Measurements from ENCODE around the gene CDX1. TPM values are rescaled to one million over a fixed set of nuclear protein-coding genes. Genes with fewer than 3 reads are reported as not detected.

Gene CDX1
- total RNA-seq, 4 donors from 2014 or later: 0.26 to 0.76 TPM; not detected in 2

DNA sequence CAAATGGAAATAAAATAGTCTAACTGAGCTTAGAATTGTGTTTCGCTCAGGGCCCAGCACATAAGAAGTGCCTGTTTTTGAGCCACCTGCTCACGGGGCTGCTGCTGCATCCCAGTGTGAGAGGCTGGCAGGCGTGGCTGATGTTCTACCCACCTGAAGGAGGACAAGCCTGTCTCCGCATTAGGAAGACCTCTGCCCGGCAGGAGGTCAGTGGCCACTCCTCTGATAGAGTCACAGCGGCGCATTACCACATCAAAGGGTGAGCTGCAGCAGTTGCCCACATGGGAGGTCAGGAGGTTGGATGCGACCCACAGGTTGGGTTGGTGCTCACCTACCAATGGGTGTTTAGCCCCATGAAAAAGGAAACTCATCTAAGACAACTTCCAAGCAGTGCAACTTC is 19.6 kb downstream of the CDX1 start:
- WGBS: 100% methylated on average over 8 of the region's 8 CpGs
- Histone ChIP-seq H3K27ac (no peak overlapping the region), H3K4me1 (peaks cover 18% of the 10 kb centered on the region), H3K36me3 (no peaks in the 10 kb centered on the region), H3K9me3 (no peaks in the 10 kb centered on the region), H3K27me3 (peaks cover 32% of the 10 kb centered on the region), H3K4me3 (no peak overlapping the region)
- no peak for DNase-seq (ENCODE audit: low spot score in 2 of 2)
- TF ChIP-seq, protein P1, sequence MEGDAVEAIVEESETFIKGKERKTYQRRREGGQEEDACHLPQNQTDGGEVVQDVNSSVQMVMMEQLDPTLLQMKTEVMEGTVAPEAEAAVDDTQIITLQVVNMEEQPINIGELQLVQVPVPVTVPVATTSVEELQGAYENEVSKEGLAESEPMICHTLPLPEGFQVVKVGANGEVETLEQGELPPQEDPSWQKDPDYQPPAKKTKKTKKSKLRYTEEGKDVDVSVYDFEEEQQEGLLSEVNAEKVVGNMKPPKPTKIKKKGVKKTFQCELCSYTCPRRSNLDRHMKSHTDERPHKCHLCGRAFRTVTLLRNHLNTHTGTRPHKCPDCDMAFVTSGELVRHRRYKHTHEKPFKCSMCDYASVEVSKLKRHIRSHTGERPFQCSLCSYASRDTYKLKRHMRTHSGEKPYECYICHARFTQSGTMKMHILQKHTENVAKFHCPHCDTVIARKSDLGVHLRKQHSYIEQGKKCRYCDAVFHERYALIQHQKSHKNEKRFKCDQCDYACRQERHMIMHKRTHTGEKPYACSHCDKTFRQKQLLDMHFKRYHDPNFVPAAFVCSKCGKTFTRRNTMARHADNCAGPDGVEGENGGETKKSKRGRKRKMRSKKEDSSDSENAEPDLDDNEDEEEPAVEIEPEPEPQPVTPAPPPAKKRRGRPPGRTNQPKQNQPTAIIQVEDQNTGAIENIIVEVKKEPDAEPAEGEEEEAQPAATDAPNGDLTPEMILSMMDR (IDR thresholded peaks at IDR 0.05): no peak
- no peak for TF ChIP-seq EP300 (IDR thresholded peaks at IDR 0.05)

DNA sequence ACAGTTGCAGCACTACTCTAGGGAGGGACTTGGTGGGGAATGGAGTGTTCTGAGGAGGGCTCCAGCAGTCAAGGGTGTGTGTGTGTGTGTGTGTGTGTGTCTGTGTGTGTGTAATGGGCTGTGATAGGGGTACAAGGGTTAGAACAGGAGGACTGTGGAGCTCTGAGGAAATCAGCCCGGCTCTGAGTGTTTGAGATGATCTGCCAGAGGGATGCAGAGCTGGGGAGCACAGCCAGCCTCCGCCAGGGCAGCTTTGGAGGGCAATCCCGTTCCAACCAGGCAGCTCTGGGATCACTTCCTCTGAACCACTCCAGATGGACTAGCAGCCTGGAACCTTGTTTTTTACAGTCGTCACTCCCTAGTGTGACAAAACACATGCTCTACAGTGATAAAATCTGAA is 20.3 kb downstream of the CDX1 start:
- Histone ChIP-seq H3K27ac (no peak overlapping the region), H3K36me3 (no peaks in the 10 kb centered on the region), H3K4me1 (peaks cover 10% of the 10 kb centered on the region), H3K9me3 (no peaks in the 10 kb centered on the region), H3K4me3 (no peak overlapping the region), H3K27me3 (peaks cover 37% of the 10 kb centered on the region)
- 42% methylated on average over 4 of the region's 4 CpGs for WGBS
- DNase-seq (ENCODE audit: low spot score in 2 of 2): no peak
- no peak for TF ChIP-seq POLR2AphosphoS5 (IDR thresholded peaks at IDR 0.05)
- no peak for TF ChIP-seq POLR2A (IDR thresholded peaks at IDR 0.05)
- TF ChIP-seq EP300 (IDR thresholded peaks at IDR 0.05): no peak
- TF ChIP-seq, protein P1 (IDR thresholded peaks at IDR 0.05): no peak

DNA sequence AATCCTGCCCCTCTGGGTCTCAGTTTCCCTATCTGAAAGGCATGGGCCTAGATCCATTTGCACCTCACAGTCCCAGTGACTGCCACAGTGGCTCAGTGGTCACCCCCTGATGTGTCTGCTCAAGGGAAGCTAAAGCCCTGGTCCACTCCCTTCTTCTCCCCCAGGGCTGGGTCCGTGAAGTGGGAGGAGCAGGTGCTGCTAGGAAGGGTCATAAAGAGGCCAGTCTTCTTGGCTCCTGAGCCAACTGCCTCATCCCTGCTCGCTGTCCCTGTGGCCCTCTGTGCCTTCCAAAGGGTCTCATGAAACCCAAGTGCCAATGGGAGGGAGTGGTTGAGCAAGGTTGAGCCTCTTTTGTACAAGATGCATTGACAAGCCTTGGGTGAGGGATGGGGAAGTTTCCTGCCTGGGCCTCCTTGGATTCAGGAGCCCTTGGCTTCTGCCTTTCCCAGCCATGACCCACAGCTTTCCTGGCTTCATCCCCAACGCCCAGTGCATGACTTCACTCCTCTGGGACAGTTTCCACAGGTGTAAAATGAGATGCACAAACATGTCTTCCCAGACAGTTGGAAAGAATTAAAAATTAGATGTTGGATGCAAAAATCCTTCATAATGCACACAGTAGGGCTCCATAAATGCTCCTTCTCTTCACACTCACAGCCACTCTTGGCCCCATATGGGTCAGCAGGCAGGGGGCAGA is 21.7 kb downstream of the CDX1 start:
- H3K36me3 ChIP-seq: no peaks in the 10 kb centered on the region
- WGBS: 77% methylated on average over 3 of the region's 3 CpGs
- DNase-seq (ENCODE audit: low spot score in 2 of 2): no peak
- H3K9me3 ChIP-seq: no peaks in the 10 kb centered on the region
- TF ChIP-seq POLR2AphosphoS5 (IDR thresholded peaks at IDR 0.05): no peak
- no peak overlapping the region for H3K4me3 ChIP-seq
- peaks cover 10% of the 10 kb centered on the region for H3K4me1 ChIP-seq
- no peak overlapping the region for H3K27ac ChIP-seq
- H3K27me3 ChIP-seq: peaks cover 37% of the 10 kb centered on the region

DNA sequence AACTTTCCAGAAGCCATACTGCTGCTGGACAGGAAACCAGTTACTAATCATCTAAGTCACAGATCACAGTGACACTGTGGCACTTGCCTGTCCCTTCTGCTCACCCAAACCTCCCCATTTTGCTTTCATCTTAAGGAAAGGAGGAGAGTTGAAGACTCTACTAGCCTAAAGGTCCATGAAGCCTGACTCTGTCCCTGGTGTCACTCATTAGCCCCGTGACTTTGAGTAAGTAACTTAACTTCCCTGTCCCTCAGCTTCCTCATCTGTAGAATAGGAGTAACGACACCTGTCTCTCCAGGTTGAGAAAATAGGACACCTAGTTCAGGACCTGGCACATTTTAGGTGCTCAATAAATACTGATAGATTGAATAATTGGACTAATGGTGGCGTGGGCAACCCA is 22.7 kb downstream of the CDX1 start:
- no peak for TF ChIP-seq EP300 (IDR thresholded peaks at IDR 0.05)
- TF ChIP-seq, protein P1 (IDR thresholded peaks at IDR 0.05): no peak
- no peak for TF ChIP-seq POLR2AphosphoS5 (IDR thresholded peaks at IDR 0.05)
- H3K27me3 ChIP-seq: peaks cover 37% of the 10 kb centered on the region
- H3K4me3 ChIP-seq: no peak overlapping the region
- 80% methylated on average over 3 of the region's 3 CpGs for WGBS
- no peaks in the 10 kb centered on the region for H3K9me3 ChIP-seq
- DNase-seq (ENCODE audit: low spot score in 2 of 2): no peak
- H3K27ac ChIP-seq: no peak overlapping the region
- H3K36me3 ChIP-seq: no peaks in the 10 kb centered on the region
- H3K4me1 ChIP-seq: peaks cover 10% of the 10 kb centered on the region

DNA sequence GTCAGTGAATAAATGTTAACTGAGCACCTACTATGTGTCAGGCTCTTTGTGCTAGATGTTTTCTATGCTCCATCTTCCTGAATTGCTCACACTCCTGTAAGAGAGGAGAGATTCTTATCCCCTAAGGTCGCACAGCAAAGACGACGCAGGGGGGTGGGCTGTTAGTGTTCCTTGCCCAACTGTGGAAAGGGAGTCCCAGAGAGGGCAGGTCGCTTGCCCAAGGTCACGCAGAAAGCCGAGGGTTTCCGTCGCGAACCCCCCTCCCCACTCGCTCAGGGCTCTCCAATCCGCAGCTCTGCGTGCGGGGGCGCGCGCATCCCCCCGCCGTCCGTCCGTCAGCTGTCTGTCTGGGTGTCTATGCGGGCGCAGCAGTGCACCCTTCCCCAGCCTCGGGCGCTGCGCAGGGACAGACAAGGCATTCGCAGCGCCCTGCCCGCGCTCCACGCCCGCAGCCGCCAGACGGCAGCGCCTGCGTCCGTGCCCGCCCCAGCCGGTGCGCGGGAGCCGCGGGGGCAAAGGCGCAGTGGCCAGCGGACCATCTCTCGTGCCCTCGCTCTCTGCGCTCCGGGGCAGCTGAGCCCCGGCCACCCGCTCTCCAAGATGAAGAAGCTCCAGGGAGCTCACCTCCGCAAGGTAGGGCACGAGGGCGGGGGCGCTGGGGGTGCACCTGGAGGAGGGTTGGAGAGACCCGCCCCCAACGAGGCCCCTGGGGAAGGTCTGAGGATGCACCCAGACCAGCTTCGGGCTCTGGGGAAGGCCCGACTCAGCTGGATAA is 23.3 kb downstream of the CDX1 start, which contains the start of gene SLC6A7:
SLC6A7 (plus strand) TSS at position 335 of the 775 bp plus-strand sequence; CDS start at position 601, 266 bp downstream.
- Histone ChIP-seq H3K36me3 (no peaks in the 10 kb centered on the region), H3K27ac (no peak within 1 kb of the TSS), H3K9me3 (no peaks in the 10 kb centered on the region), H3K4me3 (peak within 1 kb of the TSS; percentile 25), H3K4me1 (peaks cover 10% of the 10 kb centered on the region), H3K27me3 (peaks cover 37% of the 10 kb centered on the region)
- TF ChIP-seq EP300 (IDR thresholded peaks at IDR 0.05) (no peak), POLR2AphosphoS5 (IDR thresholded peaks at IDR 0.05) (no peak), POLR2A (IDR thresholded peaks at IDR 0.05) (no peak)
- TF ChIP-seq, protein P1 (IDR thresholded peaks at IDR 0.05): no peak
- DNase-seq (ENCODE audit: low spot score in 2 of 2): no peak
- WGBS: 9% methylated on average over 17 of the region's 58 CpGs
